Testis (tissue), 3 donors: ENCODE results near the gene F5. TPM values are rescaled to one million over a fixed set of nuclear protein-coding genes. Genes with fewer than 3 reads are reported as not detected.

ENCODE experiments used
- DNase-seq: peaks from one replicate; pipeline ENCODE4 v3.0.0-alpha.2; 2019
- H3K27ac ChIP-seq, 2 donors: fragments of 200-600 bp; sonication (generic); one replicate each; pipeline ENCODE4 v1.5.1; 2019
- H3K27me3 ChIP-seq: fragments of 200-600 bp; sonication (generic); one replicate; pipeline ENCODE4 v1.5.1; 2019
- H3K36me3 ChIP-seq: fragments of 200-600 bp; sonication (generic); one replicate; pipeline ENCODE4 v1.5.1; 2017; ENCODE audit warnings: low read depth; ENCODE audit errors: missing control alignments
- H3K4me1 ChIP-seq: fragments of 200-600 bp; sonication (generic); one replicate; pipeline ENCODE4 v1.5.1; 2019
- H3K4me3 ChIP-seq, 2 donors: fragments of 200-600 bp; sonication (generic); one replicate each; pipeline ENCODE4 v1.5.1; 2017 to 2019
- H3K9me3 ChIP-seq: fragments of 200-600 bp; sonication (generic); one replicate; pipeline ENCODE4 v1.5.1; 2017
- CTCF ChIP-seq, 3 experiments: fragments of 450-650 bp in 2 of 3; fragments of 200-600 bp in 1 of 3; sonication (generic) in 1 of 3; IDR thresholded peaks; one replicate each; pipeline ENCODE4 v1.5.1; 2016 to 2019; ENCODE audit warnings: antibody characterized with exemption in 3 of 3, mild to moderate bottlenecking in 2 of 3, moderate library complexity in 1 of 3
- POLR2A ChIP-seq: fragments of 450-650 bp; IDR thresholded peaks from one replicate; pipeline ENCODE4 v1.6.1; 2017; ENCODE audit warnings: antibody characterized with exemption, mild to moderate bottlenecking, moderate library complexity
- WGBS, 2 donors: methylation state at CpG; one replicate each; pipeline ENCODE4 v1.1.5; 2018; 5-methylcytosine and 5-hydroxymethylcytosine counted together
- intact Hi-C: fragments of 100-400 bp; cut with DNase I; formaldehyde crosslinking; loops from one replicate; pipeline ENCODE4 v1.15.1; 2023; ENCODE audit warnings: low total_unique reads
- polyA plus RNA-seq: library from polyadenylated mRNA; stranded (reverse); fragments of 350-450 nt; fragmentation: Illumina TruSeq; extraction: RNeasy Lipid Tissue Mini Kit (QIAGEN cat#74804); gene quantifications from one replicate; pipeline ENCODE4 v1.2.3, GENCODE V29; 2014; ENCODE audit warnings: low read depth, low replicate concordance; ENCODE audit not compliant: insufficient read depth
- total RNA-seq, 2 donors: library from RNA; depleted of rRNA; stranded (reverse); fragments of >200 nt; gene quantifications; one replicate each; pipeline ENCODE4 v1.2.3, GENCODE V29; 2016

Gene F5
- total and polyA plus RNA-seq, 3 donors from 2014 or later = 0.63 to 5.2 (median 2.0) TPM

DNA sequence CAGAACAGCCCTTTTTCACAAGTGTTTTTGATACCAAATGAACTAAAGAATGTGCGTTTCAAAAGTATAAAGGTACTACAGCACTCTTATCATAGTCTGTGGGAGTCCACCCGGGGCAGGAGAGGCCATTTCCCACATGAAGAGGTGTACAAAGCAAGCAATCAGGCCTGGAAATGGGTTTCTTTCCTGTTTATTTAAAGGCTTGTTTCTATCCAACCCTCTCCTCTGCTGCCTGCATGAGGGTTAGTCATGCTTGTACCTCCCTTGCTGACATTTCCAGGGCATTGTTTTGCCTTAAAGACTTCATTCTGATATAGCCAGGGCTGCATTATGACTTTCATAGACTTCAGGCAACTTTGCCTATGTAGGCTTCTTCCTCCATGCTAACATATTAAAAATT, 32.1 kb upstream of the F5 start:
- Histone ChIP-seq H3K36me3 (no peaks in the 10 kb centered on the region), H3K27me3 (no peaks in the 10 kb centered on the region), H3K9me3 (no peaks in the 10 kb centered on the region), H3K4me3 (no peak overlapping the region), H3K27ac (no peak overlapping the region), H3K4me1 (no peaks in the 10 kb centered on the region)
- DNase-seq = no peak
- intact Hi-C loops = no loop called here
- TF ChIP-seq CTCF (IDR thresholded peaks at IDR 0.05) = no peak
- TF ChIP-seq POLR2A = no peak
- 65 to 75% methylated on average over 2 of the region's 2 CpGs for WGBS, 2 donors

GRCh38 chr1:169615803-169616202, 29.5 kb upstream of the F5 start:
- H3K36me3 ChIP-seq = no peaks in the 10 kb centered on the region
- no peaks in the 10 kb centered on the region for H3K4me1 ChIP-seq
- no peak overlapping the region for H3K4me3 ChIP-seq
- TF ChIP-seq CTCF (IDR thresholded peaks at IDR 0.05) (no peak), POLR2A (no peak)
- no peaks in the 10 kb centered on the region for H3K27me3 ChIP-seq
- no peaks in the 10 kb centered on the region for H3K9me3 ChIP-seq
- intact Hi-C loops = no loop called here
- no peak overlapping the region for H3K27ac ChIP-seq
- WGBS, 2 donors = 64 to 67% methylated on average over 5 of the region's 5 CpGs
- DNase-seq = no peak

DNA sequence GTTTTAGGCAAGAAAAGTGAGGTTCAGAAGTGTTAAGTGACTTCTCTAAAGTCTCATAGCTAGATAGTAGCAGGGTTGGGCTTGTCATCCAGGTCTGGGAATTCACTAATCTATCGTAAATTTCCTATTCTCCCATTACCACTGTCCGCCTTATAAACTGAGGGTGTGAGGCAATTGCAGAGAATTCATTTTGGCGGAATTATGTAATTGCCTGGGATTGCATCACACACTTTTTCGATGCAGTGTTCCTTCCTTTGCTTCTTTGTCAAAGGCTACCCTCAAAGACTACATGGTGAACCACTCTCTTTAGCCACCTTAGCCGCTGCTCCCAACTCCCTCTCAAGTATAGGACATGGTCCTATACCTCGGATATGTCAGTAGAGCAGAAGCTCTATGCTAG, 24.6 kb upstream of the F5 start:
- Histone ChIP-seq H3K4me3 (no peak overlapping the region), H3K36me3 (no peaks in the 10 kb centered on the region), H3K27ac (no peak overlapping the region), H3K9me3 (no peaks in the 10 kb centered on the region), H3K27me3 (no peaks in the 10 kb centered on the region), H3K4me1 (no peaks in the 10 kb centered on the region)
- TF ChIP-seq POLR2A = no peak
- DNase-seq = no peak
- intact Hi-C loops = no loop called here
- 91 to 92% methylated on average over 6 of the region's 6 CpGs for WGBS, 2 donors

DNA sequence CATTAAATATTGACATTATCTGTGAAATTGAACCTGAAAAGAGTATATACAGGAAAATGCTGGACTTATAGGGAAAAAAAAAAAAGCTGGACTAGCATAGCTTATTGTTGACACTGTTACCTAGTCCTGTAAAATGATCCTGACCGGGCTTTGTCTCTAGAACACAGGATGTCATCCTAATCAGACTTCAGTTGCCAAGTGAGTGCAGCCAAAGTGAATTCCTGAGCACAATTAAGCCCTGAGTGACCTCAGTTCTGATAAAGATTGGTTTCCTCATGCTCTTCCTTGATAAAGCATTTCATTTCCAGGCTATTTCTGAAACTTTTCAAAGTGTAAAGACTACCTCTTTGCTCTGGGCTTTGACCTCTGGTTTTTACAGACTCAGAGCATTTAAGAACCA, 23.8 kb upstream of the F5 start:
- H3K36me3 ChIP-seq = no peaks in the 10 kb centered on the region
- DNase-seq = no peak
- H3K27me3 ChIP-seq = no peaks in the 10 kb centered on the region
- H3K9me3 ChIP-seq = no peaks in the 10 kb centered on the region
- WGBS, 2 donors = 41 to 58% methylated on average over 1 of the region's 1 CpG
- no peak overlapping the region for H3K4me3 ChIP-seq
- no peaks in the 10 kb centered on the region for H3K4me1 ChIP-seq
- no peak overlapping the region for H3K27ac ChIP-seq
- intact Hi-C loops = no loop called here
- TF ChIP-seq POLR2A = no peak
- no peak for TF ChIP-seq CTCF (IDR thresholded peaks at IDR 0.05)

DNA sequence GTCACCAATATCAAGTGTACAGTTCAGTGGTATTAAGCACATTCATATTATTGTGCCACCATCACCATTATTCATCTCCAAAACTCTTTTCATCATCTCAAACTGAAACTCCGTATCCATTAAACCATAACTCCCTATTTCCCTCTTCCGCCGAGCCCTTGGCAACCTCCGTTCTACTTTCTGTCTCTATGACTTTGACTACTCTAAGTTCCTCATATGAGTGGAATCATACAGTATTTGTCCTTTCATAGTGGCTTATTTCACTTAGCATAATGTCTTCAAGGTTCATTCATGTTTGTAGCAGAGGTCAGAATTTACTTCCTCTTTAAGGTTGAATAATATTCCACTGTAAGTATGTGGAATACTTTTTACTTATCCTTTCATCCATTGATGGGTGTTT, 21.9 kb upstream of the F5 start:
- Histone ChIP-seq H3K36me3 (no peaks in the 10 kb centered on the region), H3K4me3 (no peak overlapping the region), H3K4me1 (no peaks in the 10 kb centered on the region), H3K27me3 (no peaks in the 10 kb centered on the region), H3K27ac (no peak overlapping the region), H3K9me3 (no peaks in the 10 kb centered on the region)
- intact Hi-C loops = no loop called here
- no peak for TF ChIP-seq POLR2A
- TF ChIP-seq CTCF (IDR thresholded peaks at IDR 0.05) = no peak
- 93 to 100% methylated on average over 4 of the region's 4 CpGs for WGBS, 2 donors
- no peak for DNase-seq
